GM19324 (cell line): ENCODE results near the gene TTC19.
"Not testable (repeated sequence)": the region's sequence is repeated elsewhere in the genome, so short reads cannot be mapped to it uniquely, and the experiment has no call there.

Source experiments
- ATAC-seq: cut with Tn5 transposase; IDR thresholded peaks from one replicate; pipeline ENCODE4 v1.9.1; 2021; ENCODE audit warnings: mild to moderate bottlenecking, moderate library complexity; ENCODE audit not compliant: unreplicated experiment, low FRiP score

Gene TTC19

DNA sequence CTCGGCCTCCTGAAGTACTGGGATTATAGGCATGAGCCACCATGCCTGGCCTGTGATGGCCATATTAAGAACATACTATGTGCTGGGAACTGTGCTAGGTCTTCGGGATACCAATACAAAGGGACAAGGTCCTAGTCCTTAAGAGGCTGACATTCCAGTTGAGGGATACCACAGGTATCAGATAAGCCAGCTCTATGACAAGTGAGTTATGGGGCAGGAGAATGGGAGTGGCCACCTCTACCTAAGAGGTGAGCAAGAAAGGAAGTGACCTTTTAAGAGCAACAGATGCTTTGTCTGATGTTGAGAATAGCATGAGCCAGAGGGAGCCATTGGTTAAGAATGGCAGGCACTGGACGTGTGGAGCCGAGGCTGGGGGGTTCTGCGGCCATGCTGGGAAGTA, 27.7 kb upstream of the TTC19 start:
- ATAC-seq: no peak

DNA sequence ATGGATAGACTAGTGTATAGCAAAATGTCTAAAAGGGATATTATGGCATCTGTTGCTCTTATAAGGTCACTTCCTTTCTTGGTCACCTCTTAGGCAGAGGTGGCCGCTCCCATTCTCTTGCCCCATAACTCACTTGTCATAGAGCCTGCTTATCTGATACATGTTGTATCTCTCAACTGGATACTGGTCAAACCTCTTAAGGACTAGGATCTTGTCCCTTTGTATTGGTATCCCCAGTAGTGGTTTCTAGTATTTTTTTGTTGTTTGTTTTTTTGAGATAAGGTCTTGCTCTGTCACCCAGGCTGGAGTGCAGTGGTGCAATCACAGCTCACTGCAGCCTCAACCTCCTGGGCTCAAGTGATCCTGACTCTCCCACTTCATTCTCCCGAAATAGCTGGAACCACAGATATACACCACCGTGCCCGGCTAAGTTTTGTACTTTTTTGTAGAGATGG, 27.1 kb upstream of the TTC19 start:
- ATAC-seq: no peak

DNA sequence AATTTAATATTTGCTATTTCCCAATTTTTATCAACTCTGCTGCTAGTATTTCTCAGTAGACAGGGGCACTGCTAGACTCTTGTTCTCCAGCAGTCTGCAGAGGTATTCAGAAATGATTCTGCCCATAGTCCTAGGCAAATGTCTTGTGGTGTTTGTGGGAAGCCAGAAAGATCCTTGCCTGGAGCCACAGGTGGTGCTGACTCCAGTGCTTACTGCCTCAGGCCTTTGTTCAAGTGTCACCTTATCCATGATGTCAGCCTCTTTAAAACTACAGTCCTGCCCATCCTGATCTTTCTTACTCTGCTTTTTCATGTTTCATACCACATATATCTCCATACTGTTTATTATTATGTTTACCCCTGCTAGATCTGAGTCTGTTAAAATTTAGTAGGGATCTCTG, 26.6 kb upstream of the TTC19 start:
- ATAC-seq: no peak

DNA sequence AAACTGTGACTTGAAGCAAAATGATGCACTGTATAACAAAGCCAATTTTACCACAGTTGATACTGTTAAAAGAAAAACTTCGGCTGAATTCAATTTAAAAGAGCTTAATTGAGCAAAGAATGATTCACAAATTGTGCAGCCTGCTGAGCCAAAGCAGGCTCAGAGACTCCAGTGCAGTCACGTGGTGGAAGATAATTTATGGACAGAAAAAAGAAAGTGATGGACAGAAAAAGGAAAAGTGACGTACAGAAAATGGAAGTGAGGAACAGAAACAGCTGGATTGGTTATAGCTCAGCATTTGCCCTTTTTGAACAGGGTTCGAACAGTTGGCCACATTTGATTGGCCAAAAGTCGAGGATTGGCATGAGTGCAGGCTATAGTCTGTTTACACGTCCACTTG, 25.8 kb upstream of the TTC19 start:
- ATAC-seq: no peak

DNA sequence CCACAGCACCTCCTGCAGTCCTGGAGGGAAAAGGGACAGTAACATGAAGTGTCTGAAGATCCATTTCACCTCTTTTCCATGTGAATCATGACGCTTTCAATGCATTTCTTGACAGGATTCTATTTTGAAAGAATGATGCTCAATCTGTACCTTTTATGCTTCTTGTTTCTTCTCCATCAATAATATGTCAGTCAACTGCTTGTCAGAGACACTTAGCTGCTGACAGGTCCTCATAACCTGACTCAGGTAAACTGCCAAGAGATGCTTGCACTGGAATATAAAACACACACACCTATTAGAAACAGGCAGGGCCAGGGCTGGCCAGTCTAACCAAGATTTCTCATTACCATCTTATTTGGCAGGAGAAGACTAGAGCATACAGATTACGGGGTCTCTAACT, 21.7 kb upstream of the TTC19 start:
- ATAC-seq: no peak

DNA sequence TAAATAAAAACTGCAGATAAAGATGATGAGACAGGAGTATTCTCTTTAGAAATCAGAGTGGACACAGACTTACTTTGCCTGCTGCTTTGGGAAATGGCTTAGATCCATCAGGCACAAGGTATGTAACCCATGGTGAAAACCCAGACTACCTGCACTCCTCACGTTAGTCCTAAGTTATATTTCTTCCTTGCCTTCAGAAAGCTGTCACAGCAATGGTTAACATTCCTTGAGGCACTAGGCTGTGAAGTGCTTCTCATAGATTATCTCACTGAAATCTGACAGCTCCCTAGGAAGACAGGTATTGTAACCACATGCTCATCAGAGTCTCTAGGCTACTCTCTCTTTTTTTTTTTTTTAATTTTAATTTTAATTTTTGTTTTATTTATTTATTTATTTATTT, 21.0 kb upstream of the TTC19 start:
- ATAC-seq: no peak

DNA sequence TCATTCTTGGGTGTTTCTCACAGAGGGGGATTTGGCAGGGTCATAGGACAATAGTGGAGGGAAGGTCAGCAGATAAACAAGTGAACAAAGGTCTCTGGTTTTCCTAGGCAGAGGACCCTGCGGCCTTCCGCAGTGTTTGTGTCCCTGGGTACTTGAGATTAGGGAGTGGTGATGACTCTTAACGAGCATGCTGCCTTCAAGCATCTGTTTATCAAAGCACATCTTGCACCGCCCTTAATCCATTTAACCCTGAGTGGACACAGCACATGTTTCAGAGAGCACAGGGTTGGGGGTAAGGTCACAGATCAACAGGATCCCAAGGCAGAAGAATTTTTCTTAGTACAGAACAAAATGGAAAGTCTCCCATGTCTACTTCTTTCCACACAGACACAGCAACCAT, 20.6 kb upstream of the TTC19 start:
- not testable (repeated sequence) for ATAC-seq

DNA sequence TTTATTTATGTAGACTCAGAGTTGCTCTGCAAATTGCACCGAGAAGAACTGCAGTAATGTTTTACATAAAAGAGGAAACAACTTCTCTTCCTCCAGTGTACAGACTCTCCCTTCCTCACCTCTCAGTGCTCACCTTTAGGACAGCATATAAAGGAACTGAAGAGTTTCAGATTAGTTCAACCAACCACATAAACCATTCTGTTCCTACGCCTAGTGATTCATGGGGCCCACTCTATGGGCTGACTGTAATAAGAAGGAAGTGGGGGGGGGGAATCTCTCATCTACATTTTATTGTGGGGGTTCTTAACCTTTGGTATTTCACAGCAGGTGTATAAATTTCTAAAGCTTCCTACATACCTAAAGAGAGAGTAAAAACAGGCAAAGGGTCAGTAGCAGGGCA, 18.4 kb upstream of the TTC19 start:
- ATAC-seq: no peak

DNA sequence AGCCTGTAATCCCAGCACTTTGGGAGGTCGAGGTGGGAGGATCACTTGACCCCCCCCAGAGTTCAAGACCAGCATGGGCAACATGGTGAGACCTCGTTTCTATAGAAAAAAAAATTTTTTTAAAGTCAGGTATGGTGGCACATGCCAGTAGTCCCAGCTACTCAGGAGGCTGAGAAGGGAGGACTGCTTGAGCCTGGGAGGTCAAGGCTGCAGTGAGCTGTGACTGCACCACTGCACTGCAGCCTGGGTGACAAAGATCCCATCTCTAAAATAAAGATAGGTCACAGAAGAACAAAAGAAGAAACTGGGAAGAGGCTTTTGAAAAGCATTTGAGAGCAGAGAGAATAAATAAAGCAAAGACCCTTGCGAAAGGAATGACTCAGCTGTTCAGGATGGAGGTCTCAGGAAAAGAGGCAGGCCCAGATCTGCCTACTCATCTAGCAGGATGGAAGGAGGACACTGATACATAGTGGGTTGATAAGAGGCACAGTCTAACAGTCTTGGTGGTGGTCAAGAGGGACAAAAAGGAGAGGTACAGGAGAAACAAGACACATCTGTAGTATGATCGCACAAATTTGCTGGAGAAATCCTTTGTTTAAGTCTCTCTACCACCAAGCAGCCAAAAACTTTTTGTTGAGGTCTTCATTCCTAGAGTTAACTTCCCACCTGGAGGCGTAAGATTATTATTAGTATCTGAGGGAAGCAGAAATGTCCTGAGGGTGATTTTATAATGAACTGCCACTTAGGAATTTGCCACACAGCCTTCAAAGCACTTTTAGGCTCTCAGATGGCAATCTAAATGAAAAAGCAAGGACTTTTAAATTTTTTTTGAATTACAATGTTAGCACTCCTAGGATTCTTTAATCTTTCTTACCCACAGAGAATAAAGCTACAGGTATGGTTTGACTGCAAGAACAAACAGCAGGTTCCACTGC, 17.7 kb upstream of the TTC19 start:
- ATAC-seq: no peak

DNA sequence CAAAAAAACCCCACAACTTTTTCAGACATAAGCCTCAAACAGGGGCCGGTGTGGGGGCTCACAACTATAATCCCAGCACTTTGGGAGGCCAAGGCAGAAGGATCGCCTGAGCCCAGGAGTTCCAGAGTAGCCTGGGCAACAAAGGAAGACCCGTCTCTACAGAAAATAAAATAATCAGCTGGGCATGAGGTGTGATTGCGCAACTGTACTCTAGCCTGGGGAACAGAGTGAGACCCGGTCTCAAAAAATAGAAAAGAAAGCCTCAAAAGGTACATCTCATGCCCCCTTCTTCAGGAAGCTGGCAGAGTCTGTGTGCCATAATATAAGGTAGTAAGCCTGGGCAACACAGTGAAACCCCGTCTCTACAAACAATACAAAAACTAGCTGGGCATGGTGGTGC, 3.3 kb upstream of the TTC19 start:
- no peak for ATAC-seq

DNA sequence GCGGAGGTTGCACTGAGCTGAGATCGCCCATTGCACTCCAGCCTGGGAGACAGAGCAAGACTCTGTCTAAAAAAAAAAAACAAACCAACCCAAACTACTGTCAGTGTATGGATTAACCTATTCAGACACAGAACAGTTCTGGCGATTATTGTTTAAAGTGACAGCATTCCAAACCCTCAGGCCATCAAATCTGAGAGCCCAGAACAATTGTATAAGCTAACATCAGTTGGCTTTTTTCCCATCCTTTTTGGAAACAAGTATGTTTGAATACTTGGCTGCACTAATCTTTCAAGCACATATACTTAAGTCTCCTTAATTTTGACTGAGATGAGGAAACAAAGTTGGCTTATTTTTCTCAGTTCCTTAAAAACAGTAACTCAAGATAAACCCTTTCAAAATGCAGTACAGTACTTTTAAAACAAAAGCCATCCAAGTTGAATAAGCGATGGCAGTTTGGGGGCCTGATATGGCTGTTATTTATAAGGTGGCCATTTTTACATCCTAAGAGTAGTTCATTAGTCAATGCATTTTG, 1.5 kb upstream of the TTC19 start:
- ATAC-seq: no peak

DNA sequence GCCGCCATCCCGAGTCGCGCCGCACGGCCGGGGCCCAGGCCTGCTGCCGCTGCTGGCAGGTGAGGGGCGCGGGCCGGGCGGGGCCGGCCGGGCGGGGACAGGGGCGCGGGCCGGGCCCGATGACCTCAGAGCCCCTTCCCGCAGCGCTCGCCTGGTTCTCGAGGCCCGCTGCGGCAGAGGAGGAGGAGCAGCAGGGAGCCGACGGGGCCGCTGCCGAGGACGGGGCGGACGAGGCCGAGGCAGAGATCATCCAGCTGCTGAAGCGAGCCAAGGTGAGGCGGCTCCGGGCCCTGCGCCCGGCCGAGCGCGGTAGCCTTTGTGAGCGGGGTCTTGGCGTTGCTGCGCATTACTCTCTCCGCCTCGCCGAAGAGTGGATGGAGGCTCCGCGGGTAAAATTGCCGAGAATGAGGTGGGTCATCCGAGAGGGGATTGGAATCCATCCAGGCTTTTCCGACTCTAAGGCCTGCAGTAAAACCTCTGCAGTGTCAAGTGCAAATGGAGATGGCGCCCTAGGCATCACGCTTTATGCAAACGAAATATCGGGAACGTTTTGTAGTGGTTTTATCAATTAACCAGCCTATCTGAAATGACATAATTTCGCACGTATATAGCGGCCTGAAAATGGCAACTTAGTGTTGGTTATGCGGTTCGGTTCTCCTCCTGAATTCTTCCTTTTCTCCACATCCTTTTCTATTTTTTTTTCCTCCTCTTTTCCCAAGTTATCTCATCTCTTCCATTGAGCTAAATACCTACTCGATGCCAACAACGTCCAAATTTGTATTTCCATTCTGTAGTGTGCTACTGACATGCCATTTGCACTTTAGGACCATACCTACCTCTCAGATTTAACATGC, 577 bp downstream of the TTC19 start:
- peak; percentile 28 for ATAC-seq

DNA sequence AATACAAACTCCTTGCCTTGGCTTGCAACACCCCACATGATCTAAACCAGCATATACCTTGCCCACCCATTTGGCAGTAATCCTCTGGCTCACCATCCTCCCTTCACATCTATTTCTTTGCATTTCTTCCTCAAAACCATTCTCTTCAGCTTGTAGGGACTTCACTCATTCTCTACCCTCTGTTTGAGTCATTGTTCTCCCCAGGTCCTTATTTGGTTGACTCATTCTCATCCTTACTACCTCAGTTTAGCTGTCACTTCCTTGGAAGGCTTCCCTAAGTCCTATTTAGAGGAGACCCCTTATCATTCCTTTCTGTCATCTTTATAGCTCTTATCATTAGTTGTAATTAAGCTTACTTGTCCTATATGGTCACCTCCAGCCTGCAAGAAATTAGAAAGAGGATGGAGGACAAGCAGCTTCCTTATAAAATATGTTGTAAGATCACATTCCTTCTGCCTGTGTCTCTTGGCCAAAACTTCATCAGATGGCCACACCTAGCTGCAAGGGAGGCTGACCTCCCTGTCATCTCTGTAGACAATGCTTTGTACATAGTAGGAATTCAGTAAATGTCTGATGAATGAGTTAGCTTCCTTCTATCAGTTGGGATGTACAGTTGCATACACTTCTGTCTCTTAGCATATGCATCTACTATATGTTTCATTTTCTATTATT, 1.7 kb downstream of the TTC19 start:
- no peak for ATAC-seq

DNA sequence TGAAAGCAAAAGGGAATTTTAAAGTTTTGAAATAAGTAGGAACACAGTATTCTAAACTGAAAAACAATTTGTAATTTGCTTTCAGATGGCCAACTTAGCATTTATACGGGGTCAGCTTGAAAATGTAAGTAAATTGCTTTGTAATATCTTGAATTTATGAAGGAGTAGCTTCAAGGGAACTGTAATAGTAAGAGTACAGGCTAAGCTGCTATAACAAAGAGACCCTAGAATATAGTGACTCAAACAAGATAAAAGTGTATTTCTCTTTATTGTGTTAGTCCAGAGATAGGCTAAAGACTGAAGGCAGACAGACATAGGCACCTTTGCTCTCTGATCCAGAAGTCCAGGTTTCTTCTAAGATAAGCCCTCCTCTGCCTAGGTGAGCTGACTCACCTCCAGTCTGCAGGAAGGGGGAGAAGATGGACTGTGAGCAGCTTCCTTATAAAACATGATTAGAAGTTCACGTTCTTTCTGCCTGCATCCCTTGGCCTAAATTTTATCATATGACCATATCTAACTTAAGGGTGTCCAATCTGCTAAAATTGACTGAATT, 3.2 kb downstream of the TTC19 start:
- ATAC-seq: no peak

DNA sequence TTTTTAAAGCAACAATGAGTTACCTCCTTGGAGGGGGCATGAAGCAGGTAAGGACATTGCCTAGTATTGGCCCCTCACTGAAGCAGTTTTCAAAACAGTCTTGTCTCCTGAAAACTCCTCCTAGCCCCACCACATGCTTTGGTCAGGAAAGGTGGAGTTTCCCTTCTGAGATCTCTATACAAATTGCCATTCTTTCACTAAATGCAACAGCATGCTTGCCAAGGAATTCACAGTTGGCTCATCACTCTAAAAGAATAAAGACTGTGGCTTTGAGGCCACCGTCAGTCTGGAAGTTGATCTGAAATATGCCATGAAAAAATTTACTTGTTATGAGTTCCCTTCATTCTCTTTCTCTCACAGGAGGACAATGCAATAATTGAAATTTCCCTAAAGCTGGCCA, 4.2 kb downstream of the TTC19 start:
- no peak for ATAC-seq

DNA sequence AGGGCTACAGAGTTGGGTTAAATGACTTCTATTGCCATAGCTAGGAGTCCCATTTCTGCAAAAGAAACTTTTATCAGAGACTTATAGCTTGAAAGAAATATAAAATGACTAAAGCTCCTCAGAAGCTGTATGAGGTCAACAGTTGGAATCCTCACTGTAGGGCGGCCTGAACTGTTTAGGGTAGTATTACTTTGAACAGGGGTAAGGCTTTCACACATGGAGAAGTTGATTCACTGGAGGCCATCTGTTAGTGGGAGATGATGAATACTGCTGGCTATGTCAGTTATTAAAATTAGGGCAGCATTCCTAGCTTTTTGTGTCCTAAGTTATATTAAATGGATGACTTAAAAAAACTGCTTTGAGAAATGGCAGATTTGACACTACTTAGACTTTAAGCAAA, 6.0 kb downstream of the TTC19 start:
- ATAC-seq: no peak

DNA sequence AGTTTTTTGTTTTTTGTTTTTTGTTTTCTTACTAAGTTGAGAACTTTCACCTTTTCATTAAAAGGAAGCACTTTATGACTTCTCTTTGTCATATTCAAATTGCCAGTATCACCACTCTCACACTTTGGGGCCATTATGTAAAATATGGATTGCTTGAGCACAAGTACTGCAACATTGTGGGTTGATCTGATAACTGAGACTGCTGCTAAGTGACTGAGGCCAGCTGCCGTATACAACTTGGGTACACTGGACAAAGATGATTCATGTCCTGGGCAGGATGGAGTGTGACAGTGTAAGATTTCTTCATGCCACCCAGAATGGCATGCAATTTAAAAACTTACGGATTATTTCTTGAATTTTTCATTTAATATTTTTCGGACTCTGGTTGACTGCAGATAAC, 7.8 kb downstream of the TTC19 start:
- ATAC-seq: no peak

DNA sequence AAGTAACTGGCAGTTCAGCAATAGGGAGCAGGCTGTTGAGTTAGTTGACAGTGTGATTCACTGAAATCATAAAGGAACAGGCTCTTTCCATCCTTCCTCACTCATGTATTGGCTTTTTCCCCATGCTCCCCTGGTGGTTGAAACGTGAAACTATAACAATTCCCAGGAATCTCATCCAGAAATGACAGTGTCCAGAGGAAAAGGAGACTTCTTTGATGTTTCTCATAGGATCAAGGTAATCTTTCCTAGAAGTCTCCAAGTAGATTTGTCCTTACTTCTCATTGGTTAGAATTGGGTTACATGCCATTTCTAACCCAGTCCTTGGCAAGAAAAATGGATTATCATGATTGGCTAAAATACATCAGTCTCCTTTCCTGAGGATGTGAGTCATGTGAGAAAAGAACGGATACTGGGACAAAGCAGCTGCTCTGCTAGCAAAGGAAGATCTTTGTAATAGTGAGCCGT, 14.4 kb downstream of the TTC19 start:
- ATAC-seq: no peak

DNA sequence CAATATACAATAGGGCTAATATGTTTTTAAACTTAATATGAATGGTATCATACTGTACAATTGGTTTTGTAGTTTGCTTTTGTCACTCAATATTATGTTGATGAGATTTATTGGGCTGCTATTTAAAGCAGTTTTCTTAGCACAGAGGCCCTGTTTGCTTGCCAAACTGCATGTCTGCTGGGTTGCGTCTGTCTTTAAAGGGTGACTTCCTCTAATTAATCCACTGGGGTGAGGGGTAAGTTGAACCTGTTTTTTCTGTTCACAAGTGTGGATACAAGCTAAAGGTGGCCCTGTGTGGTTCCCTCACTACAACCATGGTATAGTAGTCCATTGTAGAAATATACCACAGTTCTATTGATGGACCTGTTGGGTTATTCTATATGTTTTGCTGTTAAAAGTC, 19.7 kb downstream of the TTC19 start:
- no peak for ATAC-seq

DNA sequence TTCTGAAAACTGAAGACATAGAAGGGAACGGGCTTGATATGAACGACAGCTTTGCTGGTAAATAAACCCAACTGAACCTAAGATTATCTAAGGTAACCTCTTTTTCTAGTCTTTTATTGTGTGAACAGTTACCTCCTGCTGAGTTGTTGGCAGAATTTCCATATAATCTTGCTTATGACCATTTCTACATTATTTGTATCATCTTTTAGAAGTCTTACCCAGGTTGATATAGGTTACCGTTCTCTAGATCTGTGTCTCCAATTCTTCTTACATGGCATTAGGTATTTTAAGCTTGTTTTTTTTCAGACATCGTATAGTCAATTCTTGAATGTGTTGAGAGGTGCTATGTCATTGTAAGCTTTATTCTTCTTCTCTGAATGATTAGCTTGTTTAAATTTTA, 24.3 kb downstream of the TTC19 start:
- no peak for ATAC-seq
